H1 (cell line): ENCODE measurements around the gene ARSB. TPM values are rescaled to one million over a fixed set of nuclear protein-coding genes. Genes with fewer than 3 reads are reported as not detected.

Source experiments
- CHD7 ChIP-seq: fragments of 300-600 bp; sonication (generic); IDR thresholded peaks from 2 replicates; pipeline ENCODE4 v1.7.1; 2012; ENCODE audit warnings: low read length, moderate library complexity, mild to moderate bottlenecking, inconsistent platforms; ENCODE audit not compliant: insufficient replicate concordance
- polyA plus RNA-seq, 7 experiments: library from polyadenylated mRNA; depleted of rRNA in 3 of 7; stranded (reverse) in 5 of 7; unstranded in 2 of 7; fragments of >200 nt in 5 of 7; fragments of 200-250 nt in 2 of 7; gene quantifications; 1 replicate in 5 of 7; 2 replicates in 1 of 7; 4 replicates in 1 of 7; pipeline versions ENCODE4 v1.2.1 to v1.2.3, GENCODE V29; 2011 to 2013; ENCODE audit warnings: missing spikeins in 2 of 7, mixed read lengths in 2 of 7
- total RNA-seq: library from RNA; stranded (reverse); fragmentation: NEBNext Ultra II Directional; extraction: Animal tissue kit (Norgen Biotek cat#: 25700); gene quantifications from 2 replicates; pipeline ENCODE4 v1.2.1, GENCODE V29; 2021

Gene ARSB
- total and polyA plus RNA-seq, 2 of the 8 experiments (the other 6 are each of a cell fraction or from before 2014, with no cell fraction given), result 6.4 to 13.9 TPM

GRCh38 chr5:78959767-78960166 lies 25.3 kb downstream of the ARSB start (continued):
- TF ChIP-seq CHD7, result no peak
- TF ChIP-seq, all 59 proteins: peak for 0
